HTERT RPE-1 (cell line): ENCODE measurements around the gene FAM228B.

Source experiments
- in situ Hi-C: fragments of 300-500 bp; cut with MboI; formaldehyde crosslinking; loops from 4 replicates; pipeline ENCODE4 v1.14.3; 2020; ENCODE audit warnings: low sequenced_read_pairs

Gene FAM228B

DNA sequence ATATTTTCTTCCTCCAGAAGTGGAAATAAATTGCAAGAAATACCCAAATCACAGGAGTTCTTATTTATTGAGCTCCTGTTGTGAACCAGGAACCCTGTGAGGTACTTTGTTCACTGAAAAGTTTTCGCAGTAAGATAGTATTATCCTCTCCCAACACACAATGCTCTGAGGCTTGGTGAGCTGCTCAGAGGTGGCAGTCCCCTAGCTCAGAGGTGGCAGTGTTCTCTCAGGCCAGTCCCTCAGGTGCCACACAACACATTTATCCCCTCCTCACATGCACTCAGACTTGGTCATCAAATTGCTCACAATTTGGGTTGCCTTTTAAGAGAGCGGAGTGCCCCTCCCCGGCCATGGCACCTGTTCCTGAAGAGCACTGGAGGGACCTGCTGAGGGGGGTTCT, 77.5 kb downstream of the FAM228B start:
- in situ Hi-C loops: no loop called here

DNA sequence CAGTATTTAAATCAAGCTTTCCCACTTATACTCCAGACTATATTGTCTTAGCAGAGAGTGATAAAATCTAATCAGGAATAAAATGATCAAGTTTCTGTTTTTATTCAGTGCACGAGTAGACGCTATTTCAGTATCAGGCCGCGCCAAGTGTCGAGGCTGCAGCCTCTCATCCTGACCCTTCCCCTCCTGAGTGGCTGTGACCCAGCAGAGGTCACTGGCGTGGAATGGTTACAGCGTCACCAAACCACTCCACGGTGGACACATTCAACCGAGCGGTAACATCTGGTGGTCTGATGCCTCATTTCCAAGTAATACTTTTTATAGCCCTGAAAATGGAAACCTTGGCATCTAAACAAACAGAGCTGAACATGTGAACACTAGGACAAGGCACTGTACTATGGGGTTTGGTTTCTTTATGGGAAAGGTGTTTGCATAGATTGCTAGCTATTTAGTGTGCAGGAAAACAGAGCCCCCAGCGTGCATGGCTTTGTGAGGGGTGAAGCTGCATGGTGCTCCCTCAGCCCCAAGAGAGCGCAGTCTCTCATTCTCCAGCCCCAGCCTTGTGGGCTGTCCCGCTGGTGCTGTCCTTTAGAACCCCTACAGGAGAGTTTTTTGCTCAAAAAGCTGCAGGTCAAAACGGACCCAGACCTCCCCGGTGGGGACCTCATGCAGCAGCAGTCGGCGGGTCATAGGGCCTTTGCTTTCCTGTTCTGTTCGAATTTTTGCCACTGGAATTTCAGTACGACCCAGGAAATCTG, 79.9 kb downstream of the FAM228B start:
- in situ Hi-C loops: no loop called here

DNA sequence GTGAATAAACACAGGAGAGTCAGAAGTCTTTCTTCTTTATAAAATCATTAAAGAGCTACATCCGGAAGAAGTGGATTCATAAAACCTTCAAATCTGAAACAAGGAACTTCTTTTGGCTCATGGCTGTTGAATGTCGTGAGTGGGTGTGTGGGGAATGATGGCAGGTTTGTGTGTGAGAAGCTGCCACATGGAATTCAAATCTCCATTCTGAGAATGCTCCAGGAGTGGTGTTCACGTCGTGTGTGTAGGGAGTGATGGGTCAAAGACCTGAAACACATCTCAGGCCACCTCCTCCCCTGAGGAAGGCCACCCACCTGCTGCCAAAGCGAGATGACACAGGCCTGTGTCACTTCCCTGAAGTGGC, 80.5 kb downstream of the FAM228B start:
- in situ Hi-C loops: no loop called here

DNA sequence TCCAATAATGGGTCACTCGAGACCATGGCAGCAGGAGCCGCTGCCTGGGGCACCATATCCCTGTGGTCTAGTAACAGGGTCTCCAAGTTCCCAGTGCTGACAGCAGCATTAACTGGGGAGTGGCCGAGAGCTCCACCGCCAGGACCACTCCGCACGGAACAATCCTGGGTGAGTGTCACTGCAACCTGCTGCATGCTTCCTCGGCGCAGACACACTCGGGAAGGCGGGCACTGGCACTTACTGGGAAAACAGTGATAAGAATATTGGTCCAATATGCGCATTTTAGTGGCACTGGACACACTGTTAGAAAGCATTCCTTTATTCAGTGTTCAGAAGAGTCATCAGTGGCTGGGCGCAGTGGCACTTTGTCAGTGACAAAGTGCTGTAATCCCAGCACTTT, 81.2 kb downstream of the FAM228B start:
- in situ Hi-C loops: no loop called here

DNA sequence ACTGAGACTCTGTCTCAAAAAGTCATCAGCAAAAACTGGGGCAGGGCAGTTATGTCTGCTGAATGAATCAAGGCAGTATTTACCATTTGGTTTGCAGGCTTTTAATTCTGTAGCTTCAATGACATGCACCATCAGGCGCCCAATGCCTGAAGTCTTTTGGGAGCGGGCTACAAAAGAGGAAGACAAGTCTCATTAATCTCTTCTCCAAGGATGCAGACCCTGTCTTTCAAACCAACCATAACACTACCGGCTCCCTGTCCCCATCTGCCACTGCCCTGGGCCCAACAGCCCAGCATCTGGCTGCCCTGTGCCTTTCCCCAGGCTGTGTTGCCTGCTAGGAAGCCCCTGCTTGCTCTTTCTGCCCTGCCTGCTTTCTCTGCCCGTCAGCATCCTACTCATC, 81.9 kb downstream of the FAM228B start:
- in situ Hi-C loops: no loop called here

DNA sequence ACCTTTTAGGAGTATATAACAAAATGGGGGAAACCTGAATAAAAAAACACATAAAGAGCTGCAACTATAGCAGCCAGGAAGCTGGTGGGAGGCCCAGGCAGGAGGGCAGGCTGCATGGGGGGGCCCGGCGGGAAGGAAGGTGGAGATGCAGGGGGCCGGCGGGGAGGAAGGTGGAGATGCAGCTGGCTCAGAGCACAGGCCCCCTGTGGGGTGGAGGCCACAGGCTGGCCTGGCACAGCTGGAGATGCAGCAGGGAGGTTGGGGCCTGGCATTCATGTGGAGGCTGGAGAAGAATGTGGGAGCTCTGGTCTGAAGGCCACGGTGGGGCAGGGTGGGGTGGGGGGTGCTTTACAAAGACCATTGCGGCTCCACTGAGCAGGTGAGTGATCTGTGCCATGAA, 83.0 kb downstream of the FAM228B start:
- in situ Hi-C loops: no loop called here

DNA sequence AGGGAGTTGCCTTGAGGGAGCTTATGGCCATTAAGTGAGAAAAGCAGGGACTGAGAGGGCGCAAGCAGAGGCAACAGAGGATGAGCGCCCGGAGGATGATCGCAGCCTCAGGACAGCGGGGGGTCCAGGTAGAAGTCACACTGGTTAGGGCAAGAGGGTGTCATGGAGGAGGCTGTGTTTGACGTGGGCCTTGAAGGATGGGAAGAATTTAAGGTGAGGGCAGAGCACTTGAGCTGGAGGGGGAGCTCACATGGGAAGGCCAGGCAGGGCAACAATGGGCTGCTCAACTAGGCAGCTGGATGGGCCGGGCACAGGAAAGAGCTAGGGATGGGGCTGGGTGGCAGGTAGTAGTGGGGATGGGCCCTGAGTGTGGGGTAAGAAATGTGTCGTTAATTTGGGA, 83.4 kb downstream of the FAM228B start:
- in situ Hi-C loops: no loop called here

DNA sequence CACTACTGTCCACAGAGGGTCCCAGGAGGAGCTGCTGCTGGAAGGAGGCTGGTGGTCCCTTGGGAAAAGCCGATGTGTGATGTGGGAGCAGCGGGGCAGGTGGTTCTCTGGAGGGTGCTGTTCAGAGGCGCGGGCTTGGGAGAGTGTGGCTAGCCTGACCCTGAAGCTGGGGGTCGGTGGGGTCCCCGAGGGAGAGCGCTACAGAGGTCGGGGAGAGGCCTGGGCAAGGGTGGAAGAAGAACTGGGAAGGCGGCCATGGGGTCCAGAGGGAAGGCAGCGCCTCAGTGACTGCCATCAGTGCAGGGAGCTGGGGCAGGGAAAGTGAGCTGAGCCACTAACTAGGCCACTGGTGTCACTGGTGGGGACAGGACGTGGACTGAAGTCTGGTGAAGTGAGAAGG, 84.1 kb downstream of the FAM228B start:
- in situ Hi-C loops: no loop called here

DNA sequence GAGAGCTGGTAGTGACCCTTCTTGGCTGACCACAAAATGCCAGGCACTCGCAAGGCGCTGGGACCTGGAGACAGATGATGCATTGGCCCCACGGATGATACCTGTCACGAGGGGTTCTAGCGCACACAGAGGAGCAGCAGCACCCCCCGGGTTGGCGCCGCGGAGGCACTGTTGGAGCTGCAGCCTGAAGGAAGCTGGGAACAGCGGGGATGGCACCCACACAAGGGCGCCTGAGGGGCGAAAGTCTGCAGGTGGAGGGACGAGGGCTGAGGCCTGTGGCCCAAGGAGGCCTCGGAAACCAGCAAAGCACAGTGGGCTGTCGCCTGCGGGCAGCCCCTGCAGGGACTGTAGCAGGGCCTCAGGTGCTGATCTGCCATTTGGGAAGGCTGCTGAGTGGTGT, 85.2 kb downstream of the FAM228B start:
- in situ Hi-C loops: no loop called here

DNA sequence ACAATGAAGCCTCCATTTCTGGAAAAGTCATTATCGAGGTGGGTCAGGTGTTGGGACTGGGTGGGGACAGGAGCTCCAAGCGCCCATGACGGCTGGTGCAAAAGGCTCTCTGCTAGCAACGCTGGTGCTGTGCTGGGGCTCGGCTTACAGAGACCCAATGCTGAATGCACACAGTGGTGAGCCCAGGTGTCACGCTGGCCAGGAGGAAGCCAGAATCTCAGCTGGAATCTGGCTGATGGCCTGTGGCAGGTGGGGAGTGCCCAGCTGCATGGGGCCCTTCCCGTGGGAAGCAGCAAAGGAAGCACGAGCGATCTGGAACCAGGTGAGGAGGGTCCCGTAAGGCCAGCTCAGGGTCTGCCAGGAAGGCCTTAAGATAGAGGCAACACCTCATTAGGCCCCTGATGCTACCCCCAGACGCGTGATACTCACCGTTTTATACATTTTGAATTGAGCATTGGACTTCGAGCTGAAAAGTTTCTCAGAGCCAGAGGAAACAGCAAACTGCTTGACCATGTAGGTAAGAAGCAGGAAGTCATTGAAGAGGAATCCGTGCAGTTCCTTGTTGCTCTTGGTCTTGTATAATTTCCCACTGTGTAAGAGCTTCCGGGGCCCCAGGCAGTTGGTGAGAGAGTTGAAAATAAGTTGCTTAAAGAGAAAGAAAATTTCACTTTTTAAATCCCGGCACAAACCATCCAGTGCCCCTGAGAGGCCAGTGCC, 86.3 kb downstream of the FAM228B start:
- in situ Hi-C loops: no loop called here

DNA sequence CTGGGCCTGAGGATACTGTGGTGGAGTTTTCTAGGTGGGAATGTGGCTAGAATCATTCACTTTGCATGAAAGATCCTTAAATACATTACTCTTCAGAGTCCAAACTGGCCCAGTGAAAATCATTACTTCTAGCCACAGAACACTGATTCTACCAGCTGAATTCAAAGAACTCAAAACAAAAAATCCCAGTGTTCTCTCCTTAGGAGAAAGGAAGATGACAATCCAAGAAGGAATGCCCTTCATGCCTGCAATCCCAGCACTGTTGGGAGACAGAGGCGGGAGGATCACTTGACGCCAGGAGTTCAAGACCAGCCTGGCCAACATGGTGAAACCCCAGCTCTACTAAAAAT, 86.8 kb downstream of the FAM228B start:
- in situ Hi-C loops: no loop called here

DNA sequence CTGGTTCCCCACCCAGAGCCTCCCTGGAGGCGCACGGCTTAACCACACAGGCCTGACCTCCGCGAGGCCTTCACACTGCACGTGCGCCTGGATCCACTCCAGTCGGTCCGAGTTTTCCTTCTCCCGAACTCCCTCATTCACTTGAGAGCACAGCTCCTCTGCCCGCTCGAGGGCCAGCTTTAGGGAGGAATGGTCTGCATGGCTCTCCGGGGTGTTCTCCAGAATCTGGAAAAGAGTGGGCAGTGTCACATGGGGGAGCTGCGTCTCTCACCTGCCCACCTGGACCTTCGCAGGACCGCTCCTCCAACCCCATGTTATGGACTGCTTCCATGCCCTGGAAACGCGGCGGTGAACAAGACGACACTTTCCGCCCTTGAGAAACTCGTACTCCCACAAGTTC, 87.5 kb downstream of the FAM228B start:
- in situ Hi-C loops: no loop called here

DNA sequence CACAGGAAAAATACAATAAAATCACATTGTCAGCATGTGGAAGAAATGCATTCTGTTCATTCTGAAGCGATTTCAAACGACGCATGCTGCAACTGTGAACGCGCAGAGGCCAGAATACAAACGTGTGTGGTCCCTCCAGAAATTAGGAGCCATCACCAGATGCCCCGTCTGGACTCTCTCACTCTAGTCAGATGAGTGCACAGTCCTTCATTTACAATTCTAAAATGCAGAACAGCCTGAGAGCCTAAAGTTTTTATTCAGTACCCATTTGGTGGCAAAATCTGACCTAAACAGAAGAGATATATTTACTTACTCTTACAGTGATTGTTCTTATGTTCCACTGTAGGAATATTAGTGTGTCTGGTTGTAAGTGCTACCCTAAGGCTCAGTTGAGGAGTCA, 88.1 kb downstream of the FAM228B start:
- in situ Hi-C loops: no loop called here

DNA sequence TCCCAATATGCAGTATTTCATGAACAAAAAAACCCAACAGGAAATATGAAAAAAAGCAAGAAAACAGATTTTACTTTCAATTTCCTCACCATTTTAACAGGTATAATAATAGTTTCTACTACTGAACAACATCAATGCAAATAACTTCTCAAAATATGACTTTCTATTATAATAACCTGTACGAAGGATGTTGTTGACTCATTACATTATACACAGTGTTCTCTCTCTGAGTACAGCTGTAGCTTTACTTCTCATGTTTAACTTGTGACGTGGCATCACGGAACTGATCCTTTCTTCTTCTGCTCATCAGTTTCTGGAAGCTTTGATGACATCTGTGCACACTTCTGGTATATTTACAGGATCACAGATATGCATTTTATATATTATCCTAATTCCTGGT, 91.6 kb downstream of the FAM228B start:
- in situ Hi-C loops: no loop called here
